K562 (cell line): Measurements from ENCODE around the gene PRKAG2. TPM values are rescaled to one million over a fixed set of nuclear protein-coding genes. Genes with fewer than 3 reads are reported as not detected.
A peak's percentile ranks its signal among the peaks of the same experiment; 100 is the strongest.

Experiments used
- CXXC5 ChIP-seq: fragments of 250-450 bp; sonication (Bioruptor Pico); IDR thresholded peaks from 2 replicates; pipeline ENCODE4 v1.8.0; 2022; ENCODE audit warnings: inconsistent platforms, mild to moderate bottlenecking, moderate library complexity
- DNMT1 ChIP-seq: fragments of 450-650 bp; IDR thresholded peaks from 2 replicates; pipeline ENCODE4 v1.6.1; 2016; ENCODE audit warnings: antibody characterized with exemption, mild to moderate bottlenecking
- FOSL1 ChIP-seq: fragments of 200-800 bp; sonication (Bioruptor generic); conservative IDR thresholded peaks from 2 replicates; pipeline ENCODE4 v1.6.1; 2016; ENCODE audit warnings: missing genetic modification characterization, missing compliant biosample characterization
- GATAD2A ChIP-seq: fragments of 450-650 bp; IDR thresholded peaks from 2 replicates; pipeline ENCODE4 v1.6.1; 2017
- GATAD2B ChIP-seq: fragments of 450-650 bp; IDR thresholded peaks from 2 replicates; pipeline ENCODE4 v1.6.1; 2017; ENCODE audit warnings: mild to moderate bottlenecking, borderline replicate concordance
- HNRNPH1 ChIP-seq: fragments of 200-400 bp; formaldehyde crosslinking; optimal IDR thresholded peaks from 2 replicates; pipeline ENCODE3; 2017; ENCODE audit warnings: low read depth, mild to moderate bottlenecking, low read length, moderate library complexity
- HNRNPK ChIP-seq: fragments of 200-400 bp; formaldehyde crosslinking; IDR thresholded peaks from one replicate; pipeline ENCODE4 v1.6.1; 2018; ENCODE audit warnings: mild to moderate bottlenecking, low read depth, low read length; ENCODE audit not compliant: poor library complexity, severe bottlenecking
- HSF4 ChIP-seq: fragments of 250-450 bp; sonication (Bioruptor Pico); IDR thresholded peaks from 2 replicates; pipeline ENCODE4 v2.1.2; 2022; ENCODE audit warnings: mild to moderate bottlenecking, moderate library complexity, borderline replicate concordance
- RFX1 ChIP-seq: fragments of 450-650 bp; IDR thresholded peaks from 2 replicates; pipeline ENCODE4 v1.6.1; 2016; ENCODE audit warnings: mild to moderate bottlenecking, moderate library complexity
- SMARCB1 ChIP-seq: IDR thresholded peaks from 2 replicates; pipeline ENCODE4 v1.6.1; 2011; ENCODE audit warnings: improper control_type of control experiment, low read depth; ENCODE audit not compliant: insufficient read length
- TSC22D4 ChIP-seq: fragments of 450-650 bp; IDR thresholded peaks from 2 replicates; pipeline ENCODE4 v1.6.1; 2016; ENCODE audit warnings: missing genetic modification characterization, missing biosample characterization, control low read depth
- ZBED1 ChIP-seq: IDR thresholded peaks from 2 replicates; pipeline ENCODE4 v1.6.1; 2014
- ZBTB40 ChIP-seq, 2 experiments: fragments of 450-650 bp in 1 of 2; sonication (generic) in 1 of 2; formaldehyde crosslinking in 1 of 2; IDR thresholded peaks; 2 replicates each; pipeline versions ENCODE4 v1.7.1 to v1.9.0; 2016 to 2022; ENCODE audit warnings: inconsistent platforms in 1 of 2, mild to moderate bottlenecking in 1 of 2, missing genetic modification reagents in 1 of 2
- ZNF124 ChIP-seq: sonication (generic); formaldehyde crosslinking; IDR thresholded peaks from 2 replicates; pipeline ENCODE4 v1.8.1; 2022; ENCODE audit warnings: missing genetic modification reagents
- ZNF644 ChIP-seq: fragments of 200-800 bp; sonication (Bioruptor generic); IDR thresholded peaks from 2 replicates; pipeline ENCODE4 v1.6.1; 2016; ENCODE audit warnings: low read depth, missing genetic modification characterization, missing compliant biosample characterization
- ZNF696 ChIP-seq: fragments of 250-450 bp; sonication (Bioruptor Pico); conservative IDR thresholded peaks from 2 replicates; pipeline ENCODE4 v1.4.0; 2020; ENCODE audit warnings: mild to moderate bottlenecking, moderate library complexity
- polyA plus RNA-seq, 8 experiments: library from polyadenylated mRNA; depleted of rRNA in 4 of 8; stranded (reverse) in 5 of 8; unstranded in 3 of 8; fragments of >200 nt; fragmentation: Nextera tagmentation in 2 of 8; fragmentation: Illumina TruSeq in 1 of 8; extraction: Ambion mirVana in 2 of 8; extraction: Trizol in 1 of 8; gene quantifications; 2 replicates each; pipeline versions ENCODE4 v1.2.1 to v1.2.3, GENCODE V29; 2011 to 2014; ENCODE audit warnings: inconsistent platforms in 1 of 8, missing spikeins in 1 of 8
- total RNA-seq, 7 experiments: library from RNA; depleted of rRNA in 6 of 7; stranded (reverse); fragments of >200 nt in 6 of 7; fragmentation: Illumina TruSeq in 2 of 7; extraction: Trizol in 2 of 7; gene quantifications; 2 replicates each; pipeline versions ENCODE4 v1.2.1 to v1.2.3, GENCODE V29; 2011 to 2021; ENCODE audit warnings: low replicate concordance in 1 of 7
- TF ChIP-seq, protein P1 (sequence below): fragments of 450-650 bp; formaldehyde crosslinking; IDR thresholded peaks from 2 replicates; pipeline ENCODE4 v1.4.0; 2020; ENCODE audit warnings: mild to moderate bottlenecking, mixed read lengths

Gene PRKAG2
- total and polyA plus RNA-seq, 9 of the 15 experiments (the other 6 are each of a cell fraction or from before 2014, with no cell fraction given), result 0.99 to 5.6 (median 3.3) TPM

- no peak for TF ChIP-seq ZBTB40 (IDR thresholded peaks at IDR 0.05)
- no peak for TF ChIP-seq ZBTB40 (CRISPR knock-in tag; IDR thresholded peaks at IDR 0.05)
- peak; percentile 47; the same call in 1 of the 2 replicates for TF ChIP-seq GATAD2A
- no peak for TF ChIP-seq RFX1
- no peak for TF ChIP-seq HNRNPK
- TF ChIP-seq ZNF124 (CRISPR knock-in tag), result no peak
- no peak for TF ChIP-seq ZNF644 (tag)
- TF ChIP-seq SMARCB1, result no peak
- TF ChIP-seq TSC22D4 (tag), result no peak
- TF ChIP-seq HSF4, result no peak
- TF ChIP-seq HNRNPH1, result no peak
- no peak for TF ChIP-seq DNMT1
- peak; percentile 62 for TF ChIP-seq CXXC5
- peak; percentile 31; the same call in 1 of the 2 replicates for TF ChIP-seq GATAD2B
- TF ChIP-seq, protein P1, sequence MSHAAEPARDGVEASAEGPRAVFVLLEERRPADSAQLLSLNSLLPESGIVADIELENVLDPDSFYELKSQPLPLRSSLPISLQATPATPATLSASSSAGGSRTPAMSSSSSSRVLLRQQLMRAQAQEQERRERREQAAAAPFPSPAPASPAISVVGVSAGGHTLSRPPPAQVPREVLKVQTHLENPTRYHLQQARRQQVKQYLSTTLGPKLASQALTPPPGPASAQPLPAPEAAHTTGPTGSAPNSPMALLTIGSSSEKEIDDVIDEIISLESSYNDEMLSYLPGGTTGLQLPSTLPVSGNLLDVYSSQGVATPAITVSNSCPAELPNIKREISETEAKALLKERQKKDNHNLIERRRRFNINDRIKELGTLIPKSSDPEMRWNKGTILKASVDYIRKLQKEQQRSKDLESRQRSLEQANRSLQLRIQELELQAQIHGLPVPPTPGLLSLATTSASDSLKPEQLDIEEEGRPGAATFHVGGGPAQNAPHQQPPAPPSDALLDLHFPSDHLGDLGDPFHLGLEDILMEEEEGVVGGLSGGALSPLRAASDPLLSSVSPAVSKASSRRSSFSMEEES, result no peak
- TF ChIP-seq ZNF696 (CRISPR knock-in tag), result no peak
- TF ChIP-seq FOSL1 (tag), result no peak
- no peak for TF ChIP-seq ZBED1
These were observed 94.1 kb downstream of the PRKAG2 start (continued) for GRCh38 chr7:151782598-151783448.
